ENCODE data around the gene ITSN1. TPM values are rescaled to one million over a fixed set of nuclear protein-coding genes. Genes with fewer than 3 reads are reported as not detected.
A peak's percentile ranks its signal among the peaks of the same experiment; 100 is the strongest.
"Not testable (repeated sequence)": the region's sequence is repeated elsewhere in the genome, so short reads cannot be mapped to it uniquely, and the experiment has no call there.

ITSN1 gene
- total RNA-seq, 1 experiment from 2014 or later, result 18.3 TPM

- no peak for DNase-seq (ENCODE audit: low read depth)
These were observed 125.7 kb downstream of the ITSN1 start for GRCh38 chr21:33767960-33768359.

- no peak for DNase-seq (ENCODE audit: low read depth)
These were observed 126.8 kb downstream of the ITSN1 start for GRCh38 chr21:33769057-33769456.

DNA sequence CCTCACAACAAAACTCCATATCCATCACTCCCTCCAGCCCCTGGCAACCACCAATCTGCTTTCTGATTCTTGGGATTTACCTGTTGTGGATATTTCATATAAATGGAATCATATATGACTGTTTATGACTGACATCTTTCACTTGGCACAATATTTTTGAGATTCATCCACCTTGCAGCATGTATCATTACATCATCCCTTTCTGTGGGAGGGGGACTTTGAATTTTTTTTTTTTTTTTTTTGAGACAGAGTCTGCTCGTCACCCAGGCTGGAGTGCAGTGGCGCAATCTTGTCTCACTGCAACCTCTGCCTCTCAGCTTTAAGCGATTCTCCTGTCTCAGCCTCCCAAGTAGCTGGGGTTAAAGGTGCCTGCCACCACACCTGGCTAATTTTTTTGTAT lies 128.2 kb downstream of the ITSN1 start:
- no peak for DNase-seq (ENCODE audit: low read depth)

DNA sequence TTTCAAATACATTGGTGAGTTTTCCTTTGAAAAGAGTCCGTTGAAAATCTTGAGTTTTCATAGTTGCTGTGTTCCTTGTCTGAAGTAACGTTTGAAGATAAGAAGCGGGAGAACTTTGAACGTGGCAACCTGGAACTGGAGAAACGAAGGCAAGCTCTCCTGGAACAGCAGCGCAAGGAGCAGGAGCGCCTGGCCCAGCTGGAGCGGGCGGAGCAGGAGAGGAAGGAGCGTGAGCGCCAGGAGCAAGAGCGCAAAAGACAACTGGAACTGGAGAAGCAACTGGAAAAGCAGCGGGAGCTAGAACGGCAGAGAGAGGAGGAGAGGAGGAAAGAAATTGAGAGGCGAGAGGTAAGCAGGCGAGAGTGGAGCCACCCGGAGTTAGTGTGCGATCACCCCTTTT lies 129.7 kb downstream of the ITSN1 start:
- no peak for DNase-seq (ENCODE audit: low read depth)

DNA sequence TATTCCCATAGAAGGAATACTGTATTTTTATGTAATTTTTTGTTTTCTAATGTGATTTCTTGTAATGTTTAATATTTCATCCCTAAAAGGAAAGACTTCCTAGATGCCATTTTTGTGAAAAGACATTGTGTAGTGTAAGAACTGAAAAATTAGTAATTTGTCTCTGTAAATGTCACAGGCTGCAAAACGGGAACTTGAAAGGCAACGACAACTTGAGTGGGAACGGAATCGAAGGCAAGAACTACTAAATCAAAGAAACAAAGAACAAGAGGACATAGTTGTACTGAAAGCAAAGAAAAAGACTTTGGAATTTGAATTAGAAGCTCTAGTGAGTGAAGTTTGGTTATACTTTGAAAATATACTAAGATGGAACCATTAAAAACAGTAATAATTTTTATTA lies 132.2 kb downstream of the ITSN1 start:
- DNase-seq (ENCODE audit: low read depth), result no peak

GRCh38 chr21:33775100-33775828 lies 133.0 kb downstream of the ITSN1 start:
- no peak for DNase-seq (ENCODE audit: low read depth)

- no peak for DNase-seq (ENCODE audit: low read depth)
These were observed 138.3 kb downstream of the ITSN1 start for GRCh38 chr21:33780631-33781030.

GRCh38 chr21:33781121-33781520 lies 138.8 kb downstream of the ITSN1 start:
- no peak for DNase-seq (ENCODE audit: low read depth)

GRCh38 chr21:33783187-33783979 lies 141.1 kb downstream of the ITSN1 start:
- no peak for DNase-seq (ENCODE audit: low read depth)

GRCh38 chr21:33787431-33787830 lies 145.1 kb downstream of the ITSN1 start:
- DNase-seq (ENCODE audit: low read depth), result no peak

GRCh38 chr21:33788438-33788837 lies 146.1 kb downstream of the ITSN1 start:
- DNase-seq (ENCODE audit: low read depth), result not testable (repeated sequence)

DNA sequence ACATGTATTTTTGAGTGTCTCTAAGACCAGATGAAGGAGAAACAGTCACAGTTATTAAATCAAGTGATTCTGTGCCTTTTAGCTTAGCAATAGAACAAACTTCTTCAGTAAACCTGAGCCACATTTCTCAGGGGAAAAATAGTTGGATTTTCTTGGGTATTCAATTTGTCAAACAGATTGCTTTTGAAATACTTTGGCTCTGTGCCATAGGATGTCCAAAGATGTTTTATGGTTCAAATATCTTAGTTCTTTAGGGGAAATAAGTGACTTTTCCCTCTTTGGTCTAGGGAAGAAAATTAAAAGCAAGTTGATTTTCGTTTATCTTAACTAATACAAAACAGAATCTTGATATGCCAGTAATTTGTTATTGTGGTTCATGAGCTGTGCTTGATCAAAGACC lies 147.4 kb downstream of the ITSN1 start:
- DNase-seq (ENCODE audit: low read depth), result no peak

GRCh38 chr21:33791073-33791472 lies 148.8 kb downstream of the ITSN1 start:
- no peak for DNase-seq (ENCODE audit: low read depth)

GRCh38 chr21:33794596-33794995 lies 152.3 kb downstream of the ITSN1 start:
- DNase-seq (ENCODE audit: low read depth), result no peak

DNA sequence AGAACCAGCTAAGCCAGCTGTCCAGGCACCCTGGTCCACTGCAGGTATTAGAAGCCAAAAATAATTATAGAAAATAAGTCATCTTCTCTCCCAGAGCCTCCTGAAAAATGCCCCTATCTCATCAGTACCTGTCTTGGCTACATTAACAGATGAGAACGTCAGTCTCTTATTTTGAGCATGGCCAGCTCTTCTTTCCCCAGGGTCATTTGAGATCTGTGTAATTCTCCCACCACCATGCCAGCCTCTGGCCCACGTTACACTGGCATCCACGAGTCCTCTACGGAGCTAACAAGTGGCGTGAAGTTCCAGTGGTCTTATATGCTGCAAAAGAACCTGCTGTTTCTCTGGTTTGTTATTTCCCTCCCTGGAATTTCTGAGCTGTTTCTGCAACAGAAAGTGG lies 155.3 kb downstream of the ITSN1 start:
- no peak for DNase-seq (ENCODE audit: low read depth)

DNA sequence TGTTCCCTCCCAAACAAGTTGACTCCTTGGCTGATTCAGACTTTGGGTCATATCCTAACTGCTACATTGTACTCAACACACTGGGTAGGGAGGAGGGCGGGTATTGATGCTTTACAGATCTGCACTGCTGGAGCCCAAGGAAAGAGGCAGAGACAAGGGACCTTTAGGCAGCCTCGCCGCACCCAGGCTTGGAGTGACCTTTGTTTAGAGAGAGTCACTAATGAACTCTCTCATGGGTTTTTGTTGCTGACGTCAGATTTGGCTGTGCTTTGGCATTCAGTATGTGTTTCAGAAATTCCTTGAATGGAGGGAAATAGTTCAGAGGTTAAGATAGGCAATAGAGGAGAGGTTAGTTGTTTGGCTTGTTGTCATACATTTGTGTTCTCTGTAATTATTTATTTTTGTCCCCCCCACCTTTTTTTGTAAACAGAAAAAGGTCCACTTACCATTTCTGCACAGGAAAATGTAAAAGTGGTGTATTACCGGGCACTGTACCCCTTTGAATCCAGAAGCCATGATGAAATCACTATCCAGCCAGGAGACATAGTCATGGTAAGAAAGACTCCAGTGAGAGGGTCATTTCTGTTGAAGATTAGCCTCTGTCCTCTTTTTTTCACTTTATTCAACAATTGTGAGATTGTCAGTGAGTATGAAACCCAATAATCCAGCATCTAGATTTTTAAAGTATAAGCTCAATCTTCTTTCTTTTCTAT lies 157.2 kb downstream of the ITSN1 start:
- no peak for DNase-seq (ENCODE audit: low read depth)

DNA sequence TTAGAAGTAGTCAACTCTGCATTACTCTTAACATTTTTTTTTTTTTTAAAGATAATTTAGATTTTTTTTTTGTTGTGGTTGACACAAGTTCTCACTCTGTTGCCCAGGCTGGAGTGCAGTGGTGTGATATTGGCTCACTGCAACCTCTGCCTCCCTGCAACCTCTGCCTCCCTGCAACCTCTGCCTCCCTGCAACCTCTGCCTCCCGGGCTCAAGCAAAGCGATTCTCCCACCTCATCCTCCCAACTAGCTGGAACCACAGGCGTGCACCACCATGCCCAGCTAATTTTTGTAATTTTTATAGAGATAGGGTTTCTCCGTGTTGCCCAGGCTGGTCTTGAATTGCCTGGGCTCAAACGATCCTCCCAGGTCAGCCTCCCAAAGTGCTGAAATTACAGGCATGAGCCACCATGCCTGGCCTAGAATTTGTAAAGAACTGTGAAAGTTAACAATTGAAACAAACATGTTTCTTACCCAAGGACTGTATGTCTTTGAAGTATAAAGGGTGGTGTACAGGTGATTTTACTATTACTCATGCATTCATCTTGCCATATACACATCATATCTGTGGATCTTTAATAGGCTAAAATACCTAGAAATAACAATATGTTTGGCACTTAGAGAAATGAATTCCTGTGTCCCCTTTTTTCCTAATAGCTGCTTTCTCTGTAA lies 158.6 kb downstream of the ITSN1 start:
- DNase-seq (ENCODE audit: low read depth), result no peak

DNA sequence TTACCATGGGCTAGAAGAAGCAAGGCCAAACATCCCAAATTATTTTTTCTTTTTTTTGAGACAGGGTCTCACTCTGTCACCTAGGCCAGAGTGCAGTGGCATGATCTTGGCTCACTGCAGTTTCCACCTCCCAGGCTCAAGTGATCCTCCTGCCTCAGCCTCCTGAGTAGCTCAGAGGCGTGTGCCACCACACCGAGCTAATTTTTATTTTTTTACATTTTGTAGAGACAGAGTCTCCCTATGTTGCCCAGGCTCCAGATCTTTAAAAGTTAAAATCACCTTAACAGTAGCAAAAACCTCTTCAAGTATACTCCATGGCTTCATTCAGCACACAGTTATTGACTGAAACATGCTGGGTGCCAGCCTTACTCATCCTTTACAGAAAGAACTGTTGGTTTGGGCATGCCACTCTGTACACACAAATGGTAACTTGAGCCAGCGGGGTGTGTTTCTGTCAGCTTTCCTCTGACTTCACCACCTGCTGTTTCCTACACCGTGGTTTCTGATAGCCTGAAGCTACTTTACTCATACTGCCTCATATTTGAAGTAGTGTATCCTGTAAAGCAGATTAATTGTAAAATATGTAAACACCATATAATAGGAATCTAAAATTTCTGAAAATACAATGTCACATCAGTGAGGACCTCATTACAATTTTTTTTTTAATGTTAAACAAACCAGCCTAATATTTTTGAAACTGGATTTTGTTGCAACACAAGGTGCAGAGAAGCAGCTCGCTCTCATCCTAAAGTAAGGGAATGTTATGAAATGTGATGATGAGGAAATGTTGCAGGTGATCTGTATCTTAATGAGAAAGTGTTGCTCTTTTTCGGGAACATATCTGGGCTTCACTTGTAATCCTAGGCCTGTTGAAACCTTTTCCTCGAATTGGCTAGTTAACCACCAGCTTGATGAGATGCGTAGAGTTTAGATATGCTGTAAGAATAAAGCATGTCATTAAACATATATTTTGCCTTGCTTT lies 159.4 kb downstream of the ITSN1 start:
- peak; percentile 95 for DNase-seq (ENCODE audit: low read depth)

DNA sequence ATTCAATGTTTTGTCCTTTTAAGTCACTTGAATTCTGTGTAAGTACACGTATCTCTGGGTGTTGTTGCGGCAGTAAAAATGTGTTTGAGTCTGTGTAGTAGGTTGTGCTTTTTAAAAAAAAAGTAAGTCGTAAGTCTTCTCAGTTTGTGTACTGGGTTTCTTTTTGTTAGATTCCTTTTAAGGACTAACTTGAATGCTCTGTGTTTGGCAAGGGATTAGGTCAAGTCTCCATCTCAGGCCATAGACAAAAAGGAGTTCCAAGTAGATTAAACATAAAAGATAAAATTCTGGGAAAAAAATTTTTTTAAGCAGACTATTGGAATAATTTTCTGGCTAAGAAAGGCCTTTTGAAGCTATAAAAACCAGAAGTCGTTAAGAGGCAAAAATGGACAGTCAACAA lies 160.2 kb downstream of the ITSN1 start:
- DNase-seq (ENCODE audit: low read depth), result no peak

GRCh38 chr21:33808715-33809367 lies 166.5 kb downstream of the ITSN1 start:
- no peak for DNase-seq (ENCODE audit: low read depth)
